HG02763 (cell line): ENCODE measurements around the gene SLC2A11.
A peak's percentile ranks its signal among the peaks of the same experiment; 100 is the strongest.
"Not testable (repeated sequence)": the region's sequence is repeated elsewhere in the genome, so short reads cannot be mapped to it uniquely, and the experiment has no call there.

Experiments used
- ATAC-seq: cut with Tn5 transposase; IDR thresholded peaks from one replicate; pipeline ENCODE4 v1.9.1; 2021; ENCODE audit warnings: mild to moderate bottlenecking, moderate library complexity; ENCODE audit not compliant: unreplicated experiment

SLC2A11 gene

GRCh38 chr22:23846081-23846469 is 11.6 kb upstream of the SLC2A11 start:
- ATAC-seq: no peak

DNA sequence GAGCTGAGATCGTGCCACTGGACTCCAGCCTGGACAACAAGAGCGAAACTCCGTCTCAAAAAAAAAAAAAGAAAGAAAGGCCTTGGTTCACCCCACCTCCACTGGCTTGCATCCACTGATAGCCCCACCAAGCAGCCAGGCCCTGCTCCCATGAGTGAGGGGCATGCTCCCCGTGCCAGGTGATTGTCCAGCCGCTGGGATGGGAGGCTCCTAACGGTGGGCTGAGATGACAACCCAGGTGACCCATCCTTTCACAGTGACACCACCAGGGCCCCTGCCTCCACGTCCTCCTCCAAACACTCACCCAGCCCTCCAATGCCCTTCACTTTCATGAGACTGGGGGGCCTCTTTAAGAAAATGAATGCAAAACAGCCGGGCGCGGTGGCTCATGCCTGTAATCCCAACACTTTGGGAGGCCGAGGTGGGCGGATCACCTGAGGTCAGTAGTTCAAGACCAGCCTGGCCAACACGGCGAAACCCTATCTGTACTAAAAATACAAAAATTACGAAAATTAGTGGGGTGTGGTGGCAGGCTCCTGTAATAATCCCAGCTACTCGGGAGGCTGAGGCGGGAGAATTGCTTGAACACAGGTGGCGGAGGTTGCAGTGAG is 10.3 kb upstream of the SLC2A11 start:
- ATAC-seq: no peak

DNA sequence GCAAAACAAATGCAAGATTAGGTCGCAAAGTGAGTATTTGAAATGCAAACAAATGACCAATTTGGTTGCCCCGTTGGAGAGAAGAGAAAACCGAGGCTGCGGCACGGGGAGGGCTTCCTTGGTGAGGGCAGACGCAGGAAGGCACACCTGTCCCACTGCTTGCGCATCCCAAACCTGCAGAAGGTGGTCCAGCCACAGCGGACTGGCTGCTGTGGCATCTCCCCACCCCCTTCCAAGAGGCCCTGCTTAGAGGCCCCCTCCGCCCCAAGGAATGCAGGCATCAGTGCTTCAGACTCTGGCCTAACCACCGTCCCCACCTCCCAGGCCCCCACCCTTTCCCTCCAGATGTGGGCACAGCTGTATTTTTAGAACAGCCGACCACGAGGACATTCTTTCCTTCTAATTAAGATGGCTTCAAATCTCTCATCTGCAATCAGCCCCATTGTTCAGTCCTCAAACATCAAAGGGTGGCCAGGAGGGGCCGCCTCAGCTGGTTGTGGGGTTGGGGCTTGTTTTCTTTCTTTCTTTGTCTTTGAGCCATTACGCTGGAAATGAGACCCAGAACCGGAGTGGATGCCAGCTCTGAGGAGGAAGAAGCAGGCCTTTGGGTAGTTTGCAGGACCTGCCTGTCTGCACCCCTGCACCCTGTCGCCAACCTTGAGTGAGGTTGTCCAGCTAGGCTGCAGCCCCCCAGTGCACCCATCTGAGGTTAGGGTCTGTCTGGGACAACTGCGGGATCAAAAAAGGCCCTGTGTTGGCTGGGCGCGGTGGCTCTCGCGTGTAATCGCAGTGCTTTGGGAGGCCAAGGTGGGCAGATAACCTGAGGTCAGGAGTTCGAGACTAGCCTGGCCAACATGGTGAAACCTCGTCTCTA is 9.4 kb upstream of the SLC2A11 start:
- ATAC-seq: no peak

DNA sequence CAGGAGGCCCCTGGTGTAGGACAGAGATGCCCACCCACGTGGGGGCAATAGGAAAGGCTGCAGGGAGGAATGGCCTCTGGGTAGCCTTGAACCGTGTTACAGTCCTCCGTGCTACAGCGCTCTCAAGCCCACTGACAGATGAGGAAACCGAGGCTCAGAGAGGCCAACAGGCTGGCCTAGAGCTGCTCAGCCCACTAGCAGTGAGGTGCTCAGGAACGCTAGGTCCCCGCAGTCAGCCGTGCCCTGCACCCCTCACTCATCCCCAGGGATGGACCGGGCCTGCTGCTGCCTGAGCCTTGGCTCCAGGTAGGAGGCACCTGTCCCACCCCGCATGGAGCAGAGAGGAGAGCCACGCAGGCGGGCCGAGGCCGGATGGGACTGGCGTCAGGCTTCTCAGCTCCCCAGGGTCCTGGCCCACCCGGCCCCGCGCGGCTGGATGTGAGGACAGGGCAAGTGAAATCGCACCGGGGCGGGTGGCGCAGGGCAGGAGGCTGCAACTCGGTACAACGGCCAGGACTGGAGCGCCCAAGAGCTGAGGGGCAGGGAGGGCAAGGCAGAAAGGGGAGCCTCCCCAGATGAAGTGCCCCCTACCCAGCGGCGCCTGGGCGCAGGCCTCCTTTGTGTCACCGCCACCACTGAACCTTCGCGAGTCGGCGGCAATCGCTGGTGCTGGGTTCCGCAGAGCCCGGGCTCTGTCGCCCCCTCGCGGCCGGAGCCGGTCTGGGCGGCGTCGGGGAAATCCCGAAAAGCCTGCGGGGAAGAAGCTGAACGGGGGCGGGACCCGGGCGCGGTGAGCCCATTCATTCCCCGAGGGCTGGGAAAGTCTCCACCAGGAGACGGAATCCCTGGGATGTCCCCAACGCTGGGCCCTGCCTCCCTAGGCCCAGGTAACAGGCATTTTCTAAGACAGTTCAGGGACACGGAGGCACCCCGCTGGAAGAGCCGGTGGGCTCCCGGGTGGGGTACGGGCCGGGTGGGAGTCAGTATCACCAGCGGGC is 8.4 kb upstream of the SLC2A11 start:
- no peak for ATAC-seq

DNA sequence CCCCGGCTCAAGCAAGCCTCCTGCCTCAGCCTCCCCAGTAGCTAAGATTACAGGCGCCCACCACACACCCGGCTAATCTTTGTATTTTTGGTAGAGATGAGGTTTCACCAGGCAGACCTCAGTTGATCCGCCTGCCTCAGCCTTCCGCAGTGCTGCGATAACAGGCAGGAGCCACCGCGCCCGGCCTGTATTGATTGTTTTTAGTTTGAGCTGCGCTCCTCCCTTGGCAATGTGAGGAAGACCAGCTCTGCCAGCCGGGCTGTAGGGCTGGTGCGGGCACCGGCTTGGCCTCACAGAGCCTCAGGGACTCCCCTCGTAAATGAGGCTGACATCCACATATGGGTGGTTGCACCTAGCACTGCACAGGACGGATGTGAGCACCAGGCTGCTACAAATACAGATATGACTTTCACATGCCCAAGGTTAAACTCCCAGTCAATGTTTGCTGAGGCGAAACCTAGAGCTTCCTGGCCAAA is 7.5 kb upstream of the SLC2A11 start:
- ATAC-seq: no peak

DNA sequence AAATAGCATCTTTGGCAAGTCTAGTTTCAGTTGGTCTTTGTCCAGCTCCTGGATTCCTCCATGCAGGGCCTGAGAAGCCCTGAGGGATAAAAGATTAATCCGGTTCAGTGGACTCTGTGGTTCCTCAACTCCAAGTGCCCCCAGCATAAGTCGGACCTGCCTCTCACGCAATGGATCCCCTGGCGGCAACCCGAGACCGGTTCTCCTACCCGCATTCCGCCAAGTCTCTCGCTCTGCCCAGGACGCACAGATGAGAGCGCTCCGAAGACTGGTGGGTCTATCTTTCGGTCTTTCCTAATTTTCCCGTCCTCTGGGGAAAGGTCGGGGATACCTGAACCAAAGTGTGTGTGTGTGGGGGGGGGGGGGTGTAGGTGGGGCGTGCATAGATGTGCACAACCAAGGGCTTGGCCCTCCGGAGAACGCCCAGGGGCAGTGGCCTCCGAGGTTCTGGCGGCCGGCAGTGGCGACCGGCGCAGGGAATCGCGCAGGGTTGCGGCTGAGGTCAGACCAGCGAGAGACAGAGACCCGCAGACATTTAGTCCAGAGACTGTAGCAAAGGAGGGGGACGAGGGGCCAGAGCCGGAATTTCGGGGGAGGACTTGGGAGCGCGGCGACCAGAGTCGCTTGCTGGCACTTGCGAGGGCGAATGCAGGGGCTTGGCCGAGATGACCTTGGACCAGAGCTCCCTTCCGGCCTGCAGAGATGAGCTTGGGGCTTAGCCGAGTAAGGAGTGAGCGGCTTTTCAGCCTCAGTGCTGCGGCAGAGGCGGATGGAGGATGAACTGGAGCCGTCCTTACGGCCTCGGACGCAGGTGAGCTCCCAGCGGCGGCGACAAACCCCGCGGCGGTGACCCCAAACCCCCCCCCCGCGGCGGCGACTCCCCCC is 712 bp upstream of the SLC2A11 start:
- peak; percentile 38 for ATAC-seq

DNA sequence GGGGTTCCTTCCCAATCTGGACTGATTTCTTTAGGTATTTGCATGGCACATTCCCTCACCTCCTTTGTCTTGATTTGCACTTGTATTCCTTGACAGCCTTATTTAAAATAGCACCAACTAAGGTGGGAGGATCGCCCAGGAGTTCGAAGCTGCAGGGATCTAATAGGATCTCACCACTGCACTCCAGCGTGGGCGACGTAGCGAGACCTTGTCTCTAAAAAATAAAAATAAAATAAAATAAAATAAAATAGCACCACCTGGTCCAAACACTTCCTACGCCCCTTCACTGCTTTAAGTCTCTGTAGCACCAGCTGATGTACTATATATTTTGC is 775 bp downstream of the SLC2A11 start:
- no peak for ATAC-seq

- ATAC-seq: no peak
Observed at GRCh38 chr22:23859201-23859600, 1.5 kb downstream of the SLC2A11 start.

GRCh38 chr22:23860187-23860586 is 2.5 kb downstream of the SLC2A11 start:
- ATAC-seq: not testable (repeated sequence)

- ATAC-seq: no peak
Observed at GRCh38 chr22:23862103-23862502, 4.4 kb downstream of the SLC2A11 start.

DNA sequence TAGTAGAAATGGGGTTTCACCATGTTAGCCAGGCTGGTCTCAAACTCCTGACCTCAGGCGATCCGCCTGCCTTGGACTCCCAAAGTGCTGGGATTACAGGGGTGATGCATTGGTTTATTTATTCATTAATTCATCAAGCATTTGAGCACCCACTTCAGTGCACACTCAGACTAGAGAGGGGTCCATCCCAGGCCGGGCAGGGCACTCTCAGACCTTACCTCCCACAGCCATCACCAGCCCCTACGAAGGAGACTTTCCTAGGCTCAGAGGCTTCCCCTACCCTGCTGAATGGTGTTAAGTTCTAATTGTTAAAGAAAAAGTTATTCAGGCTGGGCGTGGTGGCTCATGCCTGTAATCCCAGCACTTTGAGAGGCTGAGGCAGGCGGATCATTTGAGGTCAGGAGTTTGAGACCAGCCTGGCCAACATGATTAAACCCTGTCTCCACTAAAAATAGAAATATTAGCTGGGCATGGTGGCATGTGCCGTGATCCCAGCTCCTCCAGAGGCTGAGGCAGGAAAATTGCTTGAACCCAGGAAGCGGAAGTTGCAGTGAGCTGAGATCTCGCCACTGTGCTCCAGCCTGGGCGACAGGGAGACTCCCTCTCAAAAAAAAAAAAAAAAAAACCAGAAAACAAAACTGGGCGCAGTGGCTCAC is 7.0 kb downstream of the SLC2A11 start:
- ATAC-seq: not testable (repeated sequence)

GRCh38 chr22:23868580-23868979 is 10.9 kb downstream of the SLC2A11 start:
- no peak for ATAC-seq

DNA sequence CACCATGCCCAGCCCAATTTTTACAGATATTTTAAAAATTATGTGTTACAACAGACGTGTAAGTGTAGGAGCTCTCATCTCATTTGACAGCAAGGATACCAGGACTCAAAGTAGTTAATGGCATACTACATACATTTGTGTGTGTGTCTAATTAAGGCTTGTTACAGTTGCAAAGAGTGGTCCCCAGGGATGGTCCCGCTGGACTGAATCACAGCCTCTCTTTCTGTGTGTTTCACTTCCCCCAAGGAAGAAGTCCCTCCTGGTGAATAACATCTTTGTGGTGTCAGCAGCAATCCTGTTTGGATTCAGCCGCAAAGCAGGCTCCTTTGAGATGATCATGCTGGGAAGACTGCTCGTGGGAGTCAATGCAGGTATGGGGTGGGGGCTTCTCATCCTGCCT is 17.2 kb downstream of the SLC2A11 start:
- ATAC-seq: no peak

GRCh38 chr22:23875801-23876200 is 18.1 kb downstream of the SLC2A11 start:
- ATAC-seq: no peak

- no peak for ATAC-seq
Observed at GRCh38 chr22:23877566-23877965, 19.9 kb downstream of the SLC2A11 start.

DNA sequence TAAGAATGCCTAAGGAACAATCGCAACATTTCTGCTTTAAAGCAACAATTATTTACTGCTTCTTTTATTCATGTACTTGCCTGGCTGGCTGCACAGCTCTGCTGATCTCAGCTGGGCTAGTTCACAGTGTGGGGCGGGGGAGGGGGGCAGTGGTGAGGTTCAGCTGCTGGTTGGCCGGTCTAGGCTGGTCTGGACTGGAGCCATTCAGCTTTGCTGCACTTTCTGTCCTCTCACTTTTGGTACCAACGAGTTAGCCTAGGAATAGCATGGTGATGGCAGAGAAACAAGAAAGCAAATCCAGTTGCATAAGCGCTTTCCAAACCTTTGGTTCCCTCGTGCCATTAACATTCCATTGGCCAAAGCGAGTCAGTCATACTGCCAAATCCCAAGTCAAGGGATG is 20.5 kb downstream of the SLC2A11 start:
- ATAC-seq: no peak

DNA sequence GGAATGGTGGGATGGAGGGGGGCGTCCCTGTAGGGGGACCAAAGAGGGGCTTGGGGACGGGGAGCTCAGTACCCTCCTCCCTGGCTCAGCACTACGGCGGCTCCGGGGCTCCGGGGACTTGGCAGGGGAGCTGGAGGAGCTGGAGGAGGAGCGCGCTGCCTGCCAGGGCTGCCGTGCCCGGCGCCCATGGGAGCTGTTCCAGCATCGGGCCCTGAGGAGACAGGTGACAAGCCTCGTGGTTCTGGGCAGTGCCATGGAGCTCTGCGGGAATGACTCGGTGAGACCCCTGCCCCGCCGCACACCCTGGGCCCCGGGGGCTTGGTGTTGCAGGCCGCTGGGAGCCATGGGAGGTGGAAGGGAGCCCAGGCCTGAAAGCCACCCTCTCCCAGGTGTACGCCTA is 24.7 kb downstream of the SLC2A11 start:
- ATAC-seq: no peak

- ATAC-seq: no peak
Observed at GRCh38 chr22:23883658-23884057, 26.0 kb downstream of the SLC2A11 start.

GRCh38 chr22:23884140-23884539 is 26.5 kb downstream of the SLC2A11 start:
- no peak for ATAC-seq
